Fibroblast of pulmonary artery (primary cell): ENCODE data around the gene FXYD3.
A peak's percentile ranks its signal among the peaks of the same experiment; 100 is the strongest.

Experiments
- DNase-seq: peaks from one replicate; pipeline ENCODE4 v3.0.0-alpha.2; 2010; ENCODE audit warnings: low read depth
- H3K4me3 ChIP-seq: replicated peaks from 2 replicates; pipeline ENCODE4 v1.5.1; 2011; ENCODE audit warnings: low read depth, mild to moderate bottlenecking, control low read depth, low read length, moderate library complexity
- TF ChIP-seq, protein P1 (sequence below): IDR thresholded peaks from 2 replicates; pipeline ENCODE4 v1.5.1; 2011; ENCODE audit warnings: mild to moderate bottlenecking, control low read depth, low read length, inconsistent platforms; ENCODE audit errors: missing control alignments

Gene FXYD3

DNA sequence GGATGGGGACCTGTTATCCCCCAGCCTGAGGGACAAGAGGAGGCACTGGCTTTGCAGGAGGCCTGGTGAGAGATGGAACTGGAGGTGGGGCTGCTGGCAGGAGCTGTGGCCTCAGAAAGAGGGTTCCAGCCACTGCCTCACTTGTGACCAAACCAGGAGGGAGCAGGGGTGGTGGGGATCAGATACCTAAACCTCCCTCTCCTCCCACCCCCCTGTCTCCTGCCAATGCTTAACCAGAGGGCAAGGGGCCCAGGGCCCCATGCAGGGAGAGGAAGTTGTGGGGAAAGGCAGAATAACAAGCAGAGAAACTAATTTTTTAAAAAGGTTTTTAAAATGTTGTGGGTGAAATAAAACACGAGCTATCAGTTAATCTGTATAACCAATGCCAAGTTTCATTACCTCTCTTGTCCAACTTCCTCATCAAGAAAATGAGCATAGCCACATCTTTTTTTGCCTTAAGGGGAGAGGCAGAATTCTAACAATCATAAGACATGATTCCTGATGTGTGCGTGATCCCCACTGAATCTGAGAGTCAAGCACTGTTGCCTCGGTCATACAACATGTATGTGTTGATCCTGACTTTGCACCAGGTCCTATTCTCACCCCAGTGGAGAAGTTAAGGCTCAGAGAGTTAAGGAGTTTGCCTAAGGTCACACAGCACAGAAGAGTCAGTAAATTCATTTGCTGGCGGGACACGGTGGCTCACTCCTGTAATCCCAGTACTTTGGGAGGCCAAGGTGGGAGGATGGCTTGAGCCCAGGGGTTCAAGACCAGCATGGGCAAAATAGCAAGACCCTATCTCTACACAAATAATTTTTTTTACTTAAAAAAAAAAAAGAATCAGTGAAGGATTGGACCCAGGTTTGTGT, 51.9 kb downstream of the FXYD3 start:
- no peak overlapping the region for H3K4me3 ChIP-seq
- TF ChIP-seq, protein P1, sequence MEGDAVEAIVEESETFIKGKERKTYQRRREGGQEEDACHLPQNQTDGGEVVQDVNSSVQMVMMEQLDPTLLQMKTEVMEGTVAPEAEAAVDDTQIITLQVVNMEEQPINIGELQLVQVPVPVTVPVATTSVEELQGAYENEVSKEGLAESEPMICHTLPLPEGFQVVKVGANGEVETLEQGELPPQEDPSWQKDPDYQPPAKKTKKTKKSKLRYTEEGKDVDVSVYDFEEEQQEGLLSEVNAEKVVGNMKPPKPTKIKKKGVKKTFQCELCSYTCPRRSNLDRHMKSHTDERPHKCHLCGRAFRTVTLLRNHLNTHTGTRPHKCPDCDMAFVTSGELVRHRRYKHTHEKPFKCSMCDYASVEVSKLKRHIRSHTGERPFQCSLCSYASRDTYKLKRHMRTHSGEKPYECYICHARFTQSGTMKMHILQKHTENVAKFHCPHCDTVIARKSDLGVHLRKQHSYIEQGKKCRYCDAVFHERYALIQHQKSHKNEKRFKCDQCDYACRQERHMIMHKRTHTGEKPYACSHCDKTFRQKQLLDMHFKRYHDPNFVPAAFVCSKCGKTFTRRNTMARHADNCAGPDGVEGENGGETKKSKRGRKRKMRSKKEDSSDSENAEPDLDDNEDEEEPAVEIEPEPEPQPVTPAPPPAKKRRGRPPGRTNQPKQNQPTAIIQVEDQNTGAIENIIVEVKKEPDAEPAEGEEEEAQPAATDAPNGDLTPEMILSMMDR, result no peak
- no peak for DNase-seq

DNA sequence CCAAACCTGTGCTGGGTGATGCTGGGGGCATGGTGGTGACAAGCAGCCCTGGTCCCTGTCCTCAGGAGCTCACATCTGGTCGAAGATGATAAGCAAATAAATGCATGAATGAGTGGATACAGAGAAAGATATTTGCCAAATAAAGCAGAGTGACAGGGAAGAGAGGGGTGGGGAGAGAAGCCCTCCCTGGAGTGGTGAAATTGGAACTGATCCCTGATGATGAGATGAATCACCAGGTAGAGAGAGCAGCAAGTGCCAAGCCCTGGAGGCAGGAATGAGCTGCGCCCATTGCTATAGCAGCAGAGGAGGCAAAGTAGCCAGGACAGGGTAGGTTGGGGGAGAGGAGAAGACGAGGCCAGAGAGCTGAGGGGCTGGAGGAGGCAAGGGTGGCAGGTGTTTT, 52.6 kb downstream of the FXYD3 start:
- TF ChIP-seq, protein P1, result no peak
- DNase-seq, result no peak
- no peak overlapping the region for H3K4me3 ChIP-seq

DNA sequence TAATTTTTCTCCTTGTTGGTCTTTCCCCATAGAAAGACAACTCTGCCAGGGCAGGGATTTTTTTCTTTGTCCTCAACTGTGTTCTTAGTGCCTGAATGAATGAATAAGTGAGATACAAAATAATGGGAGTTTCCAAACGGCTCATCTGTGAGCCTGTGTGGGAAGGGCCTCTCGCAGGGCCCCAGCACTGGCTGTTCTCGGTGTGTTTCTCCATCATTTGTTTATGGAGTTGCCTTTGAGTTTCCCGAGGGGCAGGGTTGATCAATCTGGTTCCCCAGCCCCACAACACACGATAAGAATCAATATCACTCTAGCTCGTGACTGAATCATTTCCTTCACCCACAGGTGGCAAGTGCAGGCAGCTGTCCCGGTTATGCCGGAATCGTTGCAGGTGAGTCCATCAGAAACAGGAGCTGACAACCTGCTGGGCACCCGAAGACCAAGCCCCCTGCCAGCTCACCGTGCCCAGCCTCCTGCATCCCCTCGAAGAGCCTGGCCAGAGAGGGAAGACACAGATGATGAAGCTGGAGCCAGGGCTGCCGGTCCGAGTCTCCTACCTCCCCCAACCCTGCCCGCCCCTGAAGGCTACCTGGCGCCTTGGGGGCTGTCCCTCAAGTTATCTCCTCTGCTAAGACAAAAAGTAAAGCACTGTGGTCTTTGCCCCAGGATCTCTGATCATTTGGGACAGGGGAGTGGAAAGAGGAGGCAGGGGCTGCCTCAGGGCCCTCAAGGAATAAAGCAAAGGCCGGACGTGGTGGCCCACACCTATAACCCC, 53.8 kb downstream of the FXYD3 start:
- TF ChIP-seq, protein P1, result no peak
- DNase-seq, result no peak
- no peak overlapping the region for H3K4me3 ChIP-seq

DNA sequence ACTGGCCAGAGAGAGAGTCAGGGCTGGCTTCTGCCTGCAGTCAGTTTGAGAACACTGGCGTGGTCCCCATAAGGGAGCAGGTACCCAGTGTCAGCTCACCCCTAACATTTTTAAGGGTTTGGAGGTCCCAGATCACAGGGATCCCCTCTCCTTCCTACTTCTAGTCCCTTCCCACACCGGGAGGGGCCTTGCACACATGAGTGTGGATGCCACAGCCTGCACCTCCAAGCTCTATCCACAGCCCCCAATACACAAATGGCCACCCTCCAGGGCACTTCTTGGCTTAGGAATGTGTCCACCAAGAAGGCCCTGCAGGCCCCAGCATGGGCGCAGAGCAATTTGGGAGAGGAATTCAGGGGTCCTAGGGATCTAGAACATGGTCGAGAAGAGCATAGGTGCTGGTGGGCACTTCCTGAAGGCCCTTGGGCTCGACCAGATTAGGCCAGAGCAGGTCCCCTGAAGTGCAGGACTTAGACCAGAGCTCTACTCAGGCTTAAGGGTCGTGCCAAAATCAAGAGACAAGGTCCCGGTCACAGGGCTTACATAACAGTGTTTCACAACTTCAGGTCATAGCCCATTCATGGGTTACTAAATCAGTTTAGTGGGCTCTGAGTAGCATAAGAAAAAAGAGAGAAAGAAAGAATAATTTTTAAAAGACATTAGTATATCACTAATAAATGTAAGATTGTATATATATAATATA, 54.9 kb downstream of the FXYD3 start:
- DNase-seq, result peak; percentile 28
- H3K4me3 ChIP-seq, result no peak overlapping the region
- TF ChIP-seq, protein P1, result no peak

DNA sequence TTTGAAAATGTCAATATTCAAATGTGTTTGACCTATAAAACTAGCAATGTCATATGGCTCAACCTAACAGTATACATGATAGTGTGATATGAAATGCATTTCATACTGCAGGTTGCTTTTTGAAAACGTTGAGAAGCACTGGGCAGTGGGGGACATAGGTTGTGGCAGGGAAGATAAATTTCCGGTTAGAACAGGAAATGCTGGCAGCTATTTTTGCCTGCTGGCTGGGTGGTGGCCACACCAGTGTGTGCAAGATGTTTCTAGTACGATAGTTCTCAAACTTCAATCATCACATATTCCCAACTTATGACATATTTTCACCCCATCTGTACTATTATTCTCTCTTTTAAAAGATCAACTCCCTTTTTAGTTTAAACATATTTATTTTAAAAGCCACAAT, 56.1 kb downstream of the FXYD3 start:
- H3K4me3 ChIP-seq, result no peak overlapping the region
- TF ChIP-seq, protein P1, result no peak
- no peak for DNase-seq
